ENCODE data around the gene PPP3CA. TPM values are rescaled to one million over a fixed set of nuclear protein-coding genes. Genes with fewer than 3 reads are reported as not detected.

The PPP3CA gene
- total and polyA plus RNA-seq, 3 donors from 2014 or later: 19.1 to 44.5 (median 39.1) TPM

- intact Hi-C loops (cut with DNase I; ENCODE audit: low total_unique reads): no loop called here
- TF ChIP-seq CTCF (IDR thresholded peaks at IDR 0.05) (no peak), POLR2A (IDR thresholded peaks at IDR 0.05) (no peak)
- Histone ChIP-seq H3K4me3 (no peak overlapping the region), H3K27me3 (no peaks in the 10 kb centered on the region), H3K27ac (no peak overlapping the region), H3K4me1 (peaks cover 17% of the 10 kb centered on the region), H3K36me3 (ENCODE audit: low read depth, missing control alignments) (no peaks in the 10 kb centered on the region), H3K9me3 (no peaks in the 10 kb centered on the region)
- WGBS, 2 donors: 90 to 91% methylated on average over 2 of the region's 2 CpGs
- no peak for DNase-seq
These were observed 58.0 kb downstream of the PPP3CA start for GRCh38 chr4:101289306-101289705.

GRCh38 chr4:101288365-101289145, 58.8 kb downstream of the PPP3CA start:
- H3K27ac ChIP-seq: no peak overlapping the region
- H3K27me3 ChIP-seq: no peaks in the 10 kb centered on the region
- peaks cover 17% of the 10 kb centered on the region for H3K4me1 ChIP-seq
- H3K36me3 ChIP-seq (ENCODE audit: low read depth, missing control alignments): no peaks in the 10 kb centered on the region
- intact Hi-C loops (cut with DNase I; ENCODE audit: low total_unique reads): no loop called here
- TF ChIP-seq POLR2A (IDR thresholded peaks at IDR 0.05): no peak
- no peak for TF ChIP-seq CTCF (IDR thresholded peaks at IDR 0.05)
- 43 to 44% methylated on average over 6 of the region's 6 CpGs for WGBS, 2 donors
- H3K4me3 ChIP-seq: no peak overlapping the region
- no peak for DNase-seq
- no peaks in the 10 kb centered on the region for H3K9me3 ChIP-seq

GRCh38 chr4:101287324-101287723, 60.0 kb downstream of the PPP3CA start:
- Histone ChIP-seq H3K4me3 (no peak overlapping the region), H3K36me3 (ENCODE audit: low read depth, missing control alignments) (no peaks in the 10 kb centered on the region), H3K4me1 (peaks cover 17% of the 10 kb centered on the region), H3K27me3 (no peaks in the 10 kb centered on the region), H3K27ac (no peak overlapping the region), H3K9me3 (no peaks in the 10 kb centered on the region)
- intact Hi-C loops (cut with DNase I; ENCODE audit: low total_unique reads): no loop called here
- WGBS, 2 donors: 48 to 49% methylated on average over 2 of the region's 2 CpGs
- TF ChIP-seq POLR2A (IDR thresholded peaks at IDR 0.05) (no peak), CTCF (IDR thresholded peaks at IDR 0.05) (no peak)
- DNase-seq: no peak

GRCh38 chr4:101286663-101287062, 60.7 kb downstream of the PPP3CA start:
- Histone ChIP-seq H3K27me3 (no peaks in the 10 kb centered on the region), H3K27ac (no peak overlapping the region), H3K9me3 (no peaks in the 10 kb centered on the region), H3K36me3 (ENCODE audit: low read depth, missing control alignments) (no peaks in the 10 kb centered on the region), H3K4me1 (peaks cover 17% of the 10 kb centered on the region), H3K4me3 (no peak overlapping the region)
- DNase-seq: no peak
- 81 to 83% methylated on average over 1 of the region's 1 CpG for WGBS, 2 donors
- intact Hi-C loops (cut with DNase I; ENCODE audit: low total_unique reads): no loop called here
- TF ChIP-seq CTCF (IDR thresholded peaks at IDR 0.05) (no peak), POLR2A (IDR thresholded peaks at IDR 0.05) (no peak)

- intact Hi-C loops (cut with DNase I; ENCODE audit: low total_unique reads): no loop called here
- TF ChIP-seq POLR2A (IDR thresholded peaks at IDR 0.05): no peak
- TF ChIP-seq CTCF (IDR thresholded peaks at IDR 0.05): no peak
- no peaks in the 10 kb centered on the region for H3K27me3 ChIP-seq
- no peak overlapping the region for H3K27ac ChIP-seq
- H3K9me3 ChIP-seq: no peaks in the 10 kb centered on the region
- 74 to 77% methylated on average over 4 of the region's 4 CpGs for WGBS, 2 donors
- no peak for DNase-seq
- peaks cover 16% of the 10 kb centered on the region for H3K4me1 ChIP-seq
- H3K4me3 ChIP-seq: no peak overlapping the region
- no peaks in the 10 kb centered on the region for H3K36me3 ChIP-seq (ENCODE audit: low read depth, missing control alignments)
These were observed 61.3 kb downstream of the PPP3CA start for GRCh38 chr4:101285985-101286384.
